HAP-1 (cell line): Measurements from ENCODE around the gene CENPU.
"Not testable (repeated sequence)": the region's sequence is repeated elsewhere in the genome, so short reads cannot be mapped to it uniquely, and the experiment has no call there.

ENCODE experiments used
- DNase-seq, 2 experiments: peaks; one replicate each; pipeline ENCODE4 v3.0.0-alpha.2; 2016 to 2020; ENCODE audit warnings: low spot score in 2 of 2
- H3K27me3 ChIP-seq: fragments of 250-450 bp; sonication (Bioruptor Pico); 2 replicates; pipeline ENCODE4 v1.5.1; 2020; ENCODE audit warnings: low read depth, mild to moderate bottlenecking, moderate library complexity
- H3K36me3 ChIP-seq: fragments of 250-450 bp; sonication (Bioruptor Pico); replicated peaks from 2 replicates; pipeline ENCODE4 v1.5.1; 2020; ENCODE audit warnings: mild to moderate bottlenecking
- H3K4me1 ChIP-seq: fragments of 250-450 bp; sonication (Bioruptor Pico); 2 replicates; pipeline ENCODE4 v1.5.1; 2020; ENCODE audit warnings: mild to moderate bottlenecking
- H3K4me3 ChIP-seq: fragments of 250-450 bp; sonication (Bioruptor Pico); 2 replicates; pipeline ENCODE4 v1.5.1; 2020; ENCODE audit warnings: mild to moderate bottlenecking, moderate library complexity
- H3K9me3 ChIP-seq: fragments of 250-450 bp; sonication (Bioruptor Pico); 2 replicates; pipeline ENCODE4 v1.5.1; 2020; ENCODE audit warnings: mild to moderate bottlenecking, moderate library complexity
- in situ Hi-C: fragments of 300-500 bp; cut with MboI; formaldehyde crosslinking; loops from 3 replicates; pipeline ENCODE4 v1.14.3; 2020; ENCODE audit warnings: low sequenced_read_pairs, inconsistent platforms, mixed read lengths

CENPU gene

GRCh38 chr4:184744236-184744635 is 10.3 kb upstream of the CENPU start:
- Histone ChIP-seq H3K4me1 (no peaks in the 10 kb centered on the region), H3K27me3 (no peaks in the 10 kb centered on the region), H3K4me3 (no peak overlapping the region), H3K36me3 (no peaks in the 10 kb centered on the region), H3K9me3 (no peaks in the 10 kb centered on the region)
- in situ Hi-C loops, result loop anchor here (10.0 kb wide), 1 partner anchor 241 kb away; no protein-coding TSS in a partner anchor
- no peak for DNase-seq

DNA sequence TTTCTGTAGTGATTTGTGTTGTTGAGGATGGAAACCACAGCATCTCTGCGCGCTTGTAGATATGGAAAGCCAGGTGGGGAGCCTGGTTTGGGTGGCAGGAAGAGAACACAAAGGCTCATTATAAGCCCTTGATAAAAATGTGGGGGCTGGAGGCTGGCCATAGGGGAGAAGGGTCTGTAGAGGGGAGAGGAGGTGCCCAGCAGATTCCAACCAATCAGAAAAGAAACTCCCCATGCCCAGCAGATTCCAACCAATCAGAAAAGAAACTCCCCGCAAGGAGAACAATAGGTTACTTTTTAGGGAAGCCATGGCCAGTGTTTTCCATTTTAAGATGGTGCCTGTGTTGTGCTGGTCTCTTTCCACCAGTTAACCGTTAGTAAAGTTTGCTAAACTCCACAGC is 9.8 kb upstream of the CENPU start:
- no peak for DNase-seq
- Histone ChIP-seq H3K36me3 (no peaks in the 10 kb centered on the region), H3K27me3 (no peaks in the 10 kb centered on the region), H3K4me1 (no peaks in the 10 kb centered on the region), H3K9me3 (no peaks in the 10 kb centered on the region), H3K4me3 (no peak overlapping the region)
- in situ Hi-C loops, result loop anchor here (10.0 kb wide), 1 partner anchor 241 kb away; no protein-coding TSS in a partner anchor

DNA sequence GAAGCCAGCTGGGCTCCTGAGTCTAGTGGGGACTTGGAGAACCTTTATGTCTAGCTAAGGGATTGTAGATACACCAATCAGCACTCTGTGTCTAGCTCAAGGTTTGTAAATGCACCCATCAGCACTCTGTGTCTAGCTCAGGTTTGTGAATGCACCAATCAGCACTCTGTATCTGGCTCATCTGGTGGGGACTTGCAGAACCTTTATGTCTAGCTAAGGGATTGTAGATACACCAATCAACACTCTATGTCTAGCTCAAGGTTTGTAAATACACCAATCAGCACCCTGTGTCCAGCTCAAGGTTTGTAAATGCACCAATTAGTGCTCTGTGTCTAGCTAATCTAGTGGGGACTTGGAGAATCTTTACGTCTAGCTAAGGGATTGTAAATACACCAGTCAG is 7.8 kb upstream of the CENPU start:
- H3K36me3 ChIP-seq, H3K4me1 ChIP-seq, H3K4me3 ChIP-seq, H3K9me3 ChIP-seq, DNase-seq, H3K27me3 ChIP-seq: not testable (repeated sequence)
- in situ Hi-C loops, result loop anchor here (10.0 kb wide), 1 partner anchor 243 kb away; no protein-coding TSS in a partner anchor

DNA sequence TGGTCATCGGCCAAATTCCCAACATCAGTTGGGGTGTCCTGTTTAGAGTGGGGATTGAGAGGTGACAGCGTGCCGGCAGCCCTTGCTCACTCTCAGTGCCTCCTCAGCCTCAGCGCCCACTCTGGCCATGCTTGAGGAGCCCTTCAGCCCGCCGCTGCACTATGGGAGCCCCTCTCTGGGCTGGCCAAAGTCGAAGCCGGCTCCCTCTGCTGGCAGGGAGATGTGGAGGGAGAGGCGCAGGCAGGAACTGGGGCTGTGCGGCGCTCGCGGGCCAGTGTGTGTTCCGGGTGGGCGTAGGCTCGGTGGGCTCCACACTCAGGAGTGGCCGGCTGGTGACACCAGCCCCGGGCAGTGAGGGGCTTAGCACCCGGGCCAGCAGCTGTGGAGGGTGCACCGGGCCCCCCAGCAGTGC is 7.1 kb upstream of the CENPU start:
- H3K27me3 ChIP-seq, result no peaks in the 10 kb centered on the region
- in situ Hi-C loops, result loop anchor here (10.0 kb wide), 1 partner anchor 244 kb away; no protein-coding TSS in a partner anchor
- no peaks in the 10 kb centered on the region for H3K4me1 ChIP-seq
- no peaks in the 10 kb centered on the region for H3K9me3 ChIP-seq
- H3K36me3 ChIP-seq, result no peaks in the 10 kb centered on the region
- H3K4me3 ChIP-seq, result no peak overlapping the region
- DNase-seq, result no peak

DNA sequence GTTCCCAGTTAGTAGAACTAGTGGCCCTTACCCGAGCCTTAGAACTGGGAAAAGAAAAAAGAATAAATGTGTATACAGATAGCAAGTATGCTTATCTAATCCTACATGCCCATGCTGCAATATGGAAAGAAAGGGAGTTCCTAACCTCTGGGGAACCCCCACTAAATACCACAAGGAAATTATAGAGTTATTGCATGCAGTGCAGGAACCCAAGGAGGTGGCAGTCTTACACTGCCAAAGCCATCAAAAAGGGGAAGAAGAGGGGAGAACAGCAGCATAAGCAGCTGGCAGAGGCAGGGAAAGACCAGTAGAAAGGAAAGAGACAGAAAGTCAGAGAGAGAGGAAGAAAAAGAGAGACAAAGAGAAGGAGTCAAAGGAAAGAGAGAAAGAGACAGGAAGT is 5.7 kb upstream of the CENPU start:
- H3K9me3 ChIP-seq, H3K4me1 ChIP-seq, H3K36me3 ChIP-seq, in situ Hi-C loops, H3K27me3 ChIP-seq, H3K4me3 ChIP-seq, DNase-seq: not testable (repeated sequence)

- H3K4me3 ChIP-seq, result peak overlapping the region; percentile 97
- no peaks in the 10 kb centered on the region for H3K9me3 ChIP-seq
- H3K27me3 ChIP-seq, result no peaks in the 10 kb centered on the region
- peaks cover 11% of the 10 kb centered on the region for H3K36me3 ChIP-seq
- peaks cover 21% of the 10 kb centered on the region for H3K4me1 ChIP-seq
- DNase-seq, result no peak
- in situ Hi-C loops, result no loop called here
Observed at GRCh38 chr4:184734758-184735157, 862 bp upstream of the CENPU start.

DNA sequence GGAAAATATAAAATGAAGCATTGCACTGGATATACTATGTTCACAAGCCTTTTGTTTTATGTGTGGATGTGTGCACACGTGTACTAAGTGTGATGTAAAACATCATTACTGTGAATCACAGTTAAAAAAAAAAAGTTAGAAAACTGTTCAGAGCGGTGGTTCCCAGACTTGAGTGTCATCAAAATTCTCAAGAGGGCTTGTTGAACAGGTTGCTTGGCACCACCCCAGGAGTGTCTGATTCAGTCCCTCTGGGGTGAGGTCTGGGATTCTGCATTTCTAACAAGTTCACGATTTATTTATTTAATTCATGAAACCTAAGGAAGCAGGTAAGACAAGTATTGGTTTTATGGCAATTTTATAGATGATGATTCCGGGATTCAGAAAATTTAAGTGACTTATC is 1.8 kb downstream of the CENPU start:
- H3K4me3 ChIP-seq, result peak overlapping the region; percentile 97
- peaks cover 21% of the 10 kb centered on the region for H3K4me1 ChIP-seq
- H3K9me3 ChIP-seq, result no peaks in the 10 kb centered on the region
- DNase-seq, result no peak
- peaks cover 37% of the 10 kb centered on the region for H3K36me3 ChIP-seq
- in situ Hi-C loops, result no loop called here
- no peaks in the 10 kb centered on the region for H3K27me3 ChIP-seq

DNA sequence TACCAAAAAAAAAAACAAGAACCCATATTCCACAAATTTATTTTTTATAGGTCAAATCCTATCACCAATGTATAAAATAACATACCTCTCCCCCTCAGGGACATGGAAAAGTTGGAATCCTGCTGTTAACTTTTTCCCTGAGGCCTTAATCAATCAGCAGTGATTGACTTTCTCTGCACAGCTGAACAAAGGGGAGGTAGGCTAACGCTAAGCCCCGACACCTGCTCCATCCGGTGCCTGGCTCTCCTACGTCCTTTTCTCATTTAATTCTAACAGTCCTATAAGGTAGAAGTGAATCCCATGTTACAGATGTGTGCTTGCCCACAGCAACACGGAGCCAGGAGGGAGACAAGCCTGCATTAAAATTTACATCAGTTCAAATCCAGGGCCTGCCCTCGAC is 2.8 kb downstream of the CENPU start:
- in situ Hi-C loops, result no loop called here
- Histone ChIP-seq H3K27me3 (no peaks in the 10 kb centered on the region), H3K36me3 (peaks cover 44% of the 10 kb centered on the region), H3K9me3 (no peaks in the 10 kb centered on the region), H3K4me3 (no peak overlapping the region), H3K4me1 (peaks cover 21% of the 10 kb centered on the region)
- DNase-seq, result peak; percentile 20 to 22

GRCh38 chr4:184729946-184730345 is 4.0 kb downstream of the CENPU start:
- no peak overlapping the region for H3K4me3 ChIP-seq
- no peak for DNase-seq
- H3K4me1 ChIP-seq, result peaks cover 21% of the 10 kb centered on the region
- no peaks in the 10 kb centered on the region for H3K27me3 ChIP-seq
- in situ Hi-C loops, result no loop called here
- peaks cover 54% of the 10 kb centered on the region for H3K36me3 ChIP-seq
- H3K9me3 ChIP-seq, result no peaks in the 10 kb centered on the region

- in situ Hi-C loops, result no loop called here
- Histone ChIP-seq H3K36me3 (peaks cover 65% of the 10 kb centered on the region), H3K4me3 (no peak overlapping the region), H3K9me3 (no peaks in the 10 kb centered on the region), H3K4me1 (peaks cover 15% of the 10 kb centered on the region), H3K27me3 (no peaks in the 10 kb centered on the region)
- DNase-seq, result no peak
Observed at GRCh38 chr4:184728858-184729257, 5.0 kb downstream of the CENPU start.

DNA sequence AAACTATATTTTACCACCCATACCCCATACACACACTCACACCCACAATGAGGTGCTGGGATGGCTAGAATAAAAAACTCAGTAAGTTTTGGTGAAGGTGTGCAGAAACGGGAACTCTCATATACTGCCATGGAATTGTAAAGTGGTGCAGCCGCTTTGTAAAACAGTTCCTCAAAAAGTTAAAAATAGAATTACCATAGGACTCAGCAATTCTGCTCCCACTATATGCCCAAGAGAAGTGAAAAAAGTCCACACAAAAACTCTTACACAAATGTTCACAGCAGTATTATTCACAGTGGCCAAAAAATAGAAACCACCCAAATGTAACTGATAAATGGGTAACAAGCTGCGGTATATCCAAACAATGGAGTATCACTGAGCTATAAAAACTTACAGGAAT is 6.5 kb downstream of the CENPU start:
- in situ Hi-C loops, result no loop called here
- Histone ChIP-seq H3K36me3 (peaks cover 76% of the 10 kb centered on the region), H3K4me3 (no peak overlapping the region)

DNA sequence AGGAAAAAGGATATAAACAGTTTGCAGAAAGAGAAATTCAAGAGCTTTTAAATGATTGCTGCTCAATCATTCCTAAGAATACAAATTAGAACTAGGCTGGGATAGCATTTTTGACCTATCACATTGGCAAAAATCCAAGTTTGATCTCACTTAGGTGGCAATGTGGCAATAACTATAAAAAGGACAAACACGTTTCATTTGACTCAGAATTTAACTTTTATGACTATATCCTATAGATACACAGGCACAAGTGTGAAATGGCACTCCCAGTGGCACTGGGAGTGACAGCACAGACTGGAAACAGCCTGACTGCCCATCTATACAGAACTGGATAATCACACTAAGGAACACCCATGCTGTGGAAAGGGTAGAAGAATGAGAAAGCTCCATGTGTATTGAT is 11.1 kb downstream of the CENPU start:
- no peaks in the 10 kb centered on the region for H3K27me3 ChIP-seq
- H3K36me3 ChIP-seq, result peaks cover 88% of the 10 kb centered on the region
- no peak overlapping the region for H3K4me3 ChIP-seq
- H3K4me1 ChIP-seq, result peaks cover 3% of the 10 kb centered on the region; the same call in 1 of the 2 replicates
- no peaks in the 10 kb centered on the region for H3K9me3 ChIP-seq
- in situ Hi-C loops, result no loop called here
- DNase-seq, result no peak

More for the DNA sequence above, 6.5 kb downstream of the CENPU start:
- no peaks in the 10 kb centered on the region for H3K27me3 ChIP-seq
- peaks cover 17% of the 10 kb centered on the region for H3K4me1 ChIP-seq
- H3K9me3 ChIP-seq, result no peaks in the 10 kb centered on the region
- no peak for DNase-seq

GRCh38 chr4:184721254-184721653 is 12.6 kb downstream of the CENPU start:
- in situ Hi-C loops, result no loop called here
- Histone ChIP-seq H3K27me3 (no peaks in the 10 kb centered on the region), H3K36me3 (peaks cover 89% of the 10 kb centered on the region), H3K9me3 (no peaks in the 10 kb centered on the region), H3K4me3 (no peak overlapping the region), H3K4me1 (peaks cover 3% of the 10 kb centered on the region; the same call in 1 of the 2 replicates)
- DNase-seq, result no peak

GRCh38 chr4:184719407-184719806 is 14.5 kb downstream of the CENPU start:
- Histone ChIP-seq H3K4me3 (no peak overlapping the region), H3K4me1 (peaks cover 3% of the 10 kb centered on the region; the same call in 1 of the 2 replicates), H3K36me3 (peaks cover 90% of the 10 kb centered on the region), H3K27me3 (no peaks in the 10 kb centered on the region), H3K9me3 (no peaks in the 10 kb centered on the region)
- DNase-seq, result no peak
- in situ Hi-C loops, result no loop called here

GRCh38 chr4:184715526-184715925 is 18.4 kb downstream of the CENPU start:
- Histone ChIP-seq H3K4me1 (no peaks in the 10 kb centered on the region), H3K9me3 (no peaks in the 10 kb centered on the region), H3K36me3 (peaks cover 86% of the 10 kb centered on the region), H3K4me3 (no peak overlapping the region), H3K27me3 (no peaks in the 10 kb centered on the region)
- DNase-seq, result no peak
- in situ Hi-C loops, result no loop called here
